ENCODE results near the gene DOK5.

DOK5 gene

GRCh38 chr20:54623991-54624569 is 148.7 kb downstream of the DOK5 start:
- TF ChIP-seq POLR2AphosphoS5 (IDR thresholded peaks at IDR 0.05; ENCODE audit: low read depth, low read length) (no peak), POLR2A (IDR thresholded peaks at IDR 0.05; ENCODE audit: low read depth, low read length) (no peak), TAF1 (IDR thresholded peaks at IDR 0.05; ENCODE audit: borderline replicate concordance, low read depth, low read length) (no peak)
- FAIRE-seq (no peak), DNase-seq (ENCODE audit: insufficient read length) (no peak)

- no peak for DNase-seq (ENCODE audit: insufficient read length)
- TF ChIP-seq TAF1 (IDR thresholded peaks at IDR 0.05; ENCODE audit: borderline replicate concordance, low read depth, low read length): no peak
- no peak for FAIRE-seq
Observed at GRCh38 chr20:54624706-54625390, 149.5 kb downstream of the DOK5 start.

- DNase-seq (ENCODE audit: insufficient read length) (no peak), FAIRE-seq (no peak)
- TF ChIP-seq TAF1 (IDR thresholded peaks at IDR 0.05; ENCODE audit: borderline replicate concordance, low read depth, low read length) (no peak), POLR2AphosphoS5 (IDR thresholded peaks at IDR 0.05; ENCODE audit: low read depth, low read length) (no peak), POLR2A (IDR thresholded peaks at IDR 0.05; ENCODE audit: low read depth, low read length) (no peak)
Observed at GRCh38 chr20:54625497-54625896, 150.1 kb downstream of the DOK5 start.

- TF ChIP-seq POLR2A (IDR thresholded peaks at IDR 0.05; ENCODE audit: low read depth, low read length) (no peak), TAF1 (IDR thresholded peaks at IDR 0.05; ENCODE audit: borderline replicate concordance, low read depth, low read length) (no peak), POLR2AphosphoS5 (IDR thresholded peaks at IDR 0.05; ENCODE audit: low read depth, low read length) (no peak)
- FAIRE-seq (no peak), DNase-seq (ENCODE audit: insufficient read length) (no peak)
Observed at GRCh38 chr20:54626126-54626525, 150.7 kb downstream of the DOK5 start.

- FAIRE-seq (no peak), DNase-seq (ENCODE audit: insufficient read length) (no peak)
- TF ChIP-seq POLR2A (IDR thresholded peaks at IDR 0.05; ENCODE audit: low read depth, low read length) (no peak), TAF1 (IDR thresholded peaks at IDR 0.05; ENCODE audit: borderline replicate concordance, low read depth, low read length) (no peak), POLR2AphosphoS5 (IDR thresholded peaks at IDR 0.05; ENCODE audit: low read depth, low read length) (no peak)
Observed at GRCh38 chr20:54629632-54630031, 154.2 kb downstream of the DOK5 start.

- no peak for TF ChIP-seq TAF1 (IDR thresholded peaks at IDR 0.05; ENCODE audit: borderline replicate concordance, low read depth, low read length)
- TF ChIP-seq POLR2A (IDR thresholded peaks at IDR 0.05; ENCODE audit: low read depth, low read length): no peak
- no peak for TF ChIP-seq POLR2AphosphoS5 (IDR thresholded peaks at IDR 0.05; ENCODE audit: low read depth, low read length)
- no peak for DNase-seq (ENCODE audit: insufficient read length)
- FAIRE-seq: no peak
Observed at GRCh38 chr20:54630582-54630981, 155.2 kb downstream of the DOK5 start.

- DNase-seq (ENCODE audit: insufficient read length) (no peak), FAIRE-seq (no peak)
- TF ChIP-seq TAF1 (IDR thresholded peaks at IDR 0.05; ENCODE audit: borderline replicate concordance, low read depth, low read length): no peak
- TF ChIP-seq POLR2A (IDR thresholded peaks at IDR 0.05; ENCODE audit: low read depth, low read length): no peak
- TF ChIP-seq POLR2AphosphoS5 (IDR thresholded peaks at IDR 0.05; ENCODE audit: low read depth, low read length): no peak
Observed at GRCh38 chr20:54631059-54631458, 155.7 kb downstream of the DOK5 start.

GRCh38 chr20:54633374-54634355 is 158.3 kb downstream of the DOK5 start:
- TF ChIP-seq POLR2A (IDR thresholded peaks at IDR 0.05; ENCODE audit: low read depth, low read length) (no peak), TAF1 (IDR thresholded peaks at IDR 0.05; ENCODE audit: borderline replicate concordance, low read depth, low read length) (no peak), POLR2AphosphoS5 (IDR thresholded peaks at IDR 0.05; ENCODE audit: low read depth, low read length) (no peak)
- peak; percentile 92 for FAIRE-seq
- DNase-seq (ENCODE audit: insufficient read length): peak; percentile 29

GRCh38 chr20:54636575-54636974 is 161.2 kb downstream of the DOK5 start:
- TF ChIP-seq POLR2AphosphoS5 (IDR thresholded peaks at IDR 0.05; ENCODE audit: low read depth, low read length) (no peak), TAF1 (IDR thresholded peaks at IDR 0.05; ENCODE audit: borderline replicate concordance, low read depth, low read length) (no peak), POLR2A (IDR thresholded peaks at IDR 0.05; ENCODE audit: low read depth, low read length) (no peak)
- no peak for DNase-seq (ENCODE audit: insufficient read length)
- FAIRE-seq: no peak

GRCh38 chr20:54639941-54640340 is 164.5 kb downstream of the DOK5 start:
- no peak for FAIRE-seq

GRCh38 chr20:54640800-54641199 is 165.4 kb downstream of the DOK5 start:
- no peak for TF ChIP-seq TAF1 (IDR thresholded peaks at IDR 0.05; ENCODE audit: borderline replicate concordance, low read depth, low read length)
- no peak for FAIRE-seq
- no peak for DNase-seq (ENCODE audit: insufficient read length)

More at GRCh38 chr20:54639941-54640340, 164.5 kb downstream of the DOK5 start:
- no peak for DNase-seq (ENCODE audit: insufficient read length)
- TF ChIP-seq POLR2AphosphoS5 (IDR thresholded peaks at IDR 0.05; ENCODE audit: low read depth, low read length) (no peak), TAF1 (IDR thresholded peaks at IDR 0.05; ENCODE audit: borderline replicate concordance, low read depth, low read length) (no peak), POLR2A (IDR thresholded peaks at IDR 0.05; ENCODE audit: low read depth, low read length) (no peak)

All from GM12892 (cell line).